Measurements from ENCODE around the gene CDC42BPA. TPM values are rescaled to one million over a fixed set of nuclear protein-coding genes. Genes with fewer than 3 reads are reported as not detected.
A peak's percentile ranks its signal among the peaks of the same experiment; 100 is the strongest.

The CDC42BPA gene
- total RNA-seq, 4 donors from 2014 or later: 33.3 to 92.7 (median 39.9) TPM

- no peak for TF ChIP-seq CTCF (IDR thresholded peaks at IDR 0.05)
- ATAC-seq (ENCODE audit: low FRiP score) (no peak), DNase-seq (ENCODE audit: low spot score) (no peak)
These were observed 136.3 kb downstream of the CDC42BPA start for GRCh38 chr1:227182012-227182411.

- ATAC-seq (ENCODE audit: low FRiP score): no peak
These were observed 142.7 kb downstream of the CDC42BPA start for GRCh38 chr1:227175611-227176010.

GRCh38 chr1:227174164-227174563 is 144.1 kb downstream of the CDC42BPA start:
- ATAC-seq (ENCODE audit: low FRiP score) (peak; percentile 54), DNase-seq (ENCODE audit: low spot score) (no peak)
- no peak for TF ChIP-seq CTCF (IDR thresholded peaks at IDR 0.05)

More at GRCh38 chr1:227175611-227176010, 142.7 kb downstream of the CDC42BPA start:
- DNase-seq (ENCODE audit: low spot score): no peak
- no peak for TF ChIP-seq CTCF (IDR thresholded peaks at IDR 0.05)

GRCh38 chr1:227170361-227171166 is 147.7 kb downstream of the CDC42BPA start:
- ATAC-seq (ENCODE audit: low FRiP score) (no peak), DNase-seq (ENCODE audit: low spot score) (no peak)
- TF ChIP-seq CTCF (IDR thresholded peaks at IDR 0.05): no peak

- no peak for ATAC-seq (ENCODE audit: low FRiP score)
- TF ChIP-seq CTCF (IDR thresholded peaks at IDR 0.05): no peak
- no peak for DNase-seq (ENCODE audit: low spot score)
These were observed 148.9 kb downstream of the CDC42BPA start for GRCh38 chr1:227169343-227169742.

- TF ChIP-seq CTCF (IDR thresholded peaks at IDR 0.05): no peak
- ATAC-seq (ENCODE audit: low FRiP score): no peak
- no peak for DNase-seq (ENCODE audit: low spot score)
These were observed 150.8 kb downstream of the CDC42BPA start for GRCh38 chr1:227167276-227168101.

All from omental fat pad (tissue), 4 donors.